WTC11 (cell line): Measurements from ENCODE around the gene NAMPT. TPM values are rescaled to one million over a fixed set of nuclear protein-coding genes. Genes with fewer than 3 reads are reported as not detected.

Experiments used
- ATAC-seq: fragments of 200-7000 bp; cut with Tn5 transposase; 2 replicates; pipeline ENCODE4 v1.10.0; 2021; ENCODE audit warnings: mild to moderate bottlenecking, moderate library complexity
- CTCF ChIA-PET: fragments of 300-600 bp; sonication (Branson Sonifier 250); formaldehyde crosslinking; loops from one replicate; lab custom pipeline; 2021; ENCODE audit warnings: antibody characterized with exemption; lab: Charles Lee
- POLR2A ChIA-PET: fragments of 350-600 bp; sonication (Branson Sonifier 250); formaldehyde crosslinking; loops from one replicate; lab custom pipeline; 2021; ENCODE audit warnings: antibody characterized with exemption; lab: Charles Lee
- DNase-seq: peaks from one replicate; pipeline ENCODE4 v3.0.0; 2021; ENCODE audit warnings: low spot score
- H3K27ac Mint-ChIP-seq: 2 replicates; pipeline ENCODE4 v1.8.0; 2021; ENCODE audit warnings: mixed read lengths
- H3K27me3 Mint-ChIP-seq: 2 replicates; pipeline ENCODE4 v1.8.0; 2021; ENCODE audit warnings: low read depth, mild to moderate bottlenecking, moderate library complexity, mixed read lengths
- H3K36me3 Mint-ChIP-seq: 2 replicates; pipeline ENCODE4 v1.8.0; 2021; ENCODE audit warnings: mixed read lengths
- H3K4me1 Mint-ChIP-seq: 2 replicates; pipeline ENCODE4 v1.8.0; 2022; ENCODE audit warnings: mixed read lengths
- H3K4me3 Mint-ChIP-seq: 2 replicates; pipeline ENCODE4 v1.8.0; 2021; ENCODE audit warnings: mild to moderate bottlenecking, moderate library complexity, mixed read lengths
- H3K9me3 Mint-ChIP-seq: 2 replicates; pipeline ENCODE4 v1.8.0; 2021; ENCODE audit warnings: mixed read lengths
- CREM ChIP-seq: sonication (generic); formaldehyde crosslinking; IDR thresholded peaks from 2 replicates; pipeline ENCODE4 v1.8.1; 2022; ENCODE audit warnings: mild to moderate bottlenecking, missing genetic modification reagents, moderate library complexity
- CTCF ChIP-seq: fragments of 200-600 bp; IDR thresholded peaks from 2 replicates; pipeline ENCODE4 v1.8.0; 2022; ENCODE audit warnings: antibody characterized with exemption
- ELF4 ChIP-seq: sonication (generic); formaldehyde crosslinking; IDR thresholded peaks from 2 replicates; pipeline ENCODE4 v1.8.1; 2022; ENCODE audit warnings: low read depth, mild to moderate bottlenecking, moderate library complexity, missing genetic modification reagents
- EMX1 ChIP-seq: fragments of 250-450 bp; sonication (Bioruptor Pico); IDR thresholded peaks from 2 replicates; pipeline ENCODE4 v1.8.0; 2021; ENCODE audit warnings: mild to moderate bottlenecking
- ESRRA ChIP-seq: sonication (generic); formaldehyde crosslinking; IDR thresholded peaks from 2 replicates; pipeline ENCODE4 v1.8.1; 2022; ENCODE audit warnings: mild to moderate bottlenecking, missing genetic modification reagents, borderline replicate concordance
- FOXJ3 ChIP-seq: sonication (generic); formaldehyde crosslinking; IDR thresholded peaks from 2 replicates; pipeline ENCODE4 v1.9.0; 2021; ENCODE audit warnings: missing genetic modification reagents, mild to moderate bottlenecking, borderline replicate concordance
- GTF2I ChIP-seq: fragments of 250-450 bp; sonication (Bioruptor Pico); conservative IDR thresholded peaks from 2 replicates; pipeline ENCODE4 v1.4.0; 2021; ENCODE audit warnings: mild to moderate bottlenecking
- IRF1 ChIP-seq: sonication (generic); formaldehyde crosslinking; IDR thresholded peaks from 2 replicates; pipeline ENCODE4 v1.8.0; 2023; ENCODE audit warnings: missing genetic modification reagents
- IRF2 ChIP-seq: sonication (generic); formaldehyde crosslinking; IDR thresholded peaks from 2 replicates; pipeline ENCODE4 v1.8.0; 2022; ENCODE audit warnings: low read depth, missing genetic modification reagents, borderline replicate concordance
- NFATC4 ChIP-seq: fragments of 250-450 bp; sonication (Bioruptor Pico); IDR thresholded peaks from 2 replicates; pipeline ENCODE4 v1.9.0; 2021; ENCODE audit warnings: mild to moderate bottlenecking
- RORB ChIP-seq: fragments of 250-450 bp; sonication (Bioruptor Pico); IDR thresholded peaks from 2 replicates; pipeline ENCODE4 v1.9.0; 2021; ENCODE audit warnings: mild to moderate bottlenecking
- SOX15 ChIP-seq: fragments of 250-450 bp; sonication (Bioruptor Pico); IDR thresholded peaks from 2 replicates; pipeline ENCODE4 v1.9.0; 2021; ENCODE audit warnings: mild to moderate bottlenecking
- TCF7 ChIP-seq: sonication (generic); formaldehyde crosslinking; IDR thresholded peaks from 2 replicates; pipeline ENCODE4 v1.8.0; 2022; ENCODE audit warnings: mild to moderate bottlenecking, low read depth, missing genetic modification reagents, moderate library complexity
- TEAD4 ChIP-seq: sonication (generic); formaldehyde crosslinking; IDR thresholded peaks from 2 replicates; pipeline ENCODE4 v1.8.0; 2022; ENCODE audit warnings: mild to moderate bottlenecking, missing genetic modification reagents
- TP53 ChIP-seq: sonication (generic); formaldehyde crosslinking; IDR thresholded peaks from 2 replicates; pipeline ENCODE4 v1.8.1; 2023; ENCODE audit warnings: mild to moderate bottlenecking, missing genetic modification reagents
- ZBTB21 ChIP-seq: sonication (generic); formaldehyde crosslinking; IDR thresholded peaks from 2 replicates; pipeline ENCODE4 v1.8.1; 2023; ENCODE audit warnings: mild to moderate bottlenecking, missing genetic modification reagents, borderline replicate concordance
- ZBTB43 ChIP-seq: sonication (generic); formaldehyde crosslinking; IDR thresholded peaks from 2 replicates; pipeline ENCODE4 v1.8.1; 2023; ENCODE audit warnings: mild to moderate bottlenecking, missing genetic modification reagents
- ZNF138 ChIP-seq: sonication (generic); formaldehyde crosslinking; conservative IDR thresholded peaks from 2 replicates; pipeline ENCODE4 v1.8.1; 2022; ENCODE audit warnings: mild to moderate bottlenecking, moderate library complexity, missing genetic modification reagents
- ZNF232 ChIP-seq: sonication (generic); formaldehyde crosslinking; IDR thresholded peaks from 2 replicates; pipeline ENCODE4 v1.8.0; 2022; ENCODE audit warnings: mild to moderate bottlenecking, missing genetic modification reagents
- ZNF396 ChIP-seq: fragments of 250-450 bp; sonication (Bioruptor Pico); IDR thresholded peaks from 2 replicates; pipeline ENCODE4 v1.8.0; 2021; ENCODE audit warnings: mild to moderate bottlenecking, moderate library complexity, borderline replicate concordance
- ZNF671 ChIP-seq: fragments of 250-450 bp; sonication (Bioruptor Pico); IDR thresholded peaks from 2 replicates; pipeline ENCODE4 v1.8.0; 2021; ENCODE audit warnings: mild to moderate bottlenecking
- total RNA-seq: library from RNA; stranded (reverse); gene quantifications from 3 replicates; pipeline ENCODE4 v1.2.3, GENCODE V29; 2021
- TF ChIP-seq, protein P1 (sequence below): sonication (generic); formaldehyde crosslinking; IDR thresholded peaks from 2 replicates; pipeline ENCODE4 v1.8.0; 2023; ENCODE audit warnings: mild to moderate bottlenecking, missing genetic modification reagents
- TF ChIP-seq, protein P2 (sequence below): fragments of 250-450 bp; sonication (Bioruptor Pico); IDR thresholded peaks from 2 replicates; pipeline ENCODE4 v1.8.0; 2021; ENCODE audit warnings: mild to moderate bottlenecking
- TF ChIP-seq, protein P3 (sequence below): fragments of 250-450 bp; sonication (Bioruptor Pico); IDR thresholded peaks from 2 replicates; pipeline ENCODE4 v2.1.2; 2022; ENCODE audit warnings: mild to moderate bottlenecking, moderate library complexity

Gene NAMPT
- total RNA-seq, 1 experiment from 2014 or later: 99.1 TPM

DNA sequence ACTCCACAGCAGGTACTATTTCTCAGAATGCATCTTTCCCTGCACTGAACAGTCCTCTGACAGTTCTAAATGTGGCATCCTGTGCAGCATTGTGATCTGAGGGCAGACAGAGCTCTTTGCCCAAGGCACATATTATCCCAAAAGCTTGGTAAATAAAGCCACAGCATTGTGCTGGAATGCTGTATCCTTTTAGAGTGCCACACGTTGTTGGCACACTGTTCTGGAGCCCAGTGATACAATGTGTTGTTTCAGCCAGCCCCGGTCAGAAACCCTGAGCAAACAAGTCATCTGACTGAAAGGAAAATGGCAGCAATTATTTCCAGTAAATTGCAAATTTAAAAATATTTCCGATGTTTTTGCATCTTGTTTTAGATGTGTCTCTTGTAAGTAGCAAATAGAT is 45.4 kb downstream of the NAMPT start (continued):
- TF ChIP-seq, protein P1, sequence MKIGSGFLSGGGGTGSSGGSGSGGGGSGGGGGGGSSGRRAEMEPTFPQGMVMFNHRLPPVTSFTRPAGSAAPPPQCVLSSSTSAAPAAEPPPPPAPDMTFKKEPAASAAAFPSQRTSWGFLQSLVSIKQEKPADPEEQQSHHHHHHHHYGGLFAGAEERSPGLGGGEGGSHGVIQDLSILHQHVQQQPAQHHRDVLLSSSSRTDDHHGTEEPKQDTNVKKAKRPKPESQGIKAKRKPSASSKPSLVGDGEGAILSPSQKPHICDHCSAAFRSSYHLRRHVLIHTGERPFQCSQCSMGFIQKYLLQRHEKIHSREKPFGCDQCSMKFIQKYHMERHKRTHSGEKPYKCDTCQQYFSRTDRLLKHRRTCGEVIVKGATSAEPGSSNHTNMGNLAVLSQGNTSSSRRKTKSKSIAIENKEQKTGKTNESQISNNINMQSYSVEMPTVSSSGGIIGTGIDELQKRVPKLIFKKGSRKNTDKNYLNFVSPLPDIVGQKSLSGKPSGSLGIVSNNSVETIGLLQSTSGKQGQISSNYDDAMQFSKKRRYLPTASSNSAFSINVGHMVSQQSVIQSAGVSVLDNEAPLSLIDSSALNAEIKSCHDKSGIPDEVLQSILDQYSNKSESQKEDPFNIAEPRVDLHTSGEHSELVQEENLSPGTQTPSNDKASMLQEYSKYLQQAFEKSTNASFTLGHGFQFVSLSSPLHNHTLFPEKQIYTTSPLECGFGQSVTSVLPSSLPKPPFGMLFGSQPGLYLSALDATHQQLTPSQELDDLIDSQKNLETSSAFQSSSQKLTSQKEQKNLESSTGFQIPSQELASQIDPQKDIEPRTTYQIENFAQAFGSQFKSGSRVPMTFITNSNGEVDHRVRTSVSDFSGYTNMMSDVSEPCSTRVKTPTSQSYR: no peak
- TF ChIP-seq RORB (CRISPR knock-in tag) (no peak), ELF4 (CRISPR knock-in tag) (no peak), ZNF138 (CRISPR knock-in tag) (no peak), ESRRA (CRISPR knock-in tag) (no peak), FOXJ3 (CRISPR knock-in tag) (no peak), ZNF396 (CRISPR knock-in tag) (no peak), ZNF671 (CRISPR knock-in tag) (no peak), TP53 (CRISPR knock-in tag) (no peak)

DNA sequence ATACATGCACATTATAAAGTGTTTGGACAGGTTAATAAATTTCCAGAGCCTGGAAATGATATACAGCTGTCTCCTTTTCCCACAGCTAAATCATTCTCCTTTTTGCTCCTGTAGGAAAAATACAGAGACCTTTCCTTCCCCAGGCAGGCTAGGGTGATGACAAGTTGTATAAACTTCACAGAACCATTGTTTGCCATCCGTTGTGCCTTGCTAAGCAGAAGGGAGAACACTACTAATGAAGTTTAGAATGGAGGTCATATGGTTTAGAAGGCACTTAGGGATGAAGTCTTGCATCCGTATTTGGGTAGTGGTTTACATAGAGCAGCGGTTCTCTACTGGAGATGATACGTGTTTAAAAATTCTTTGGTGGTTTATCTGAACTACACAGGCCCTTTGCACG is 46.0 kb downstream of the NAMPT start:
- H3K4me1 Mint-ChIP-seq: no peaks in the 10 kb centered on the region
- ChIA-PET POLR2A (no interaction called here), CTCF (no interaction called here)
- peaks cover under 1% of the 10 kb centered on the region for H3K9me3 Mint-ChIP-seq
- no peak overlapping the region for H3K27ac Mint-ChIP-seq
- H3K27me3 Mint-ChIP-seq: no peaks in the 10 kb centered on the region
- H3K4me3 Mint-ChIP-seq: no peak overlapping the region
- no peaks in the 10 kb centered on the region for H3K36me3 Mint-ChIP-seq
- DNase-seq: no peak
- TF ChIP-seq, protein P2, sequence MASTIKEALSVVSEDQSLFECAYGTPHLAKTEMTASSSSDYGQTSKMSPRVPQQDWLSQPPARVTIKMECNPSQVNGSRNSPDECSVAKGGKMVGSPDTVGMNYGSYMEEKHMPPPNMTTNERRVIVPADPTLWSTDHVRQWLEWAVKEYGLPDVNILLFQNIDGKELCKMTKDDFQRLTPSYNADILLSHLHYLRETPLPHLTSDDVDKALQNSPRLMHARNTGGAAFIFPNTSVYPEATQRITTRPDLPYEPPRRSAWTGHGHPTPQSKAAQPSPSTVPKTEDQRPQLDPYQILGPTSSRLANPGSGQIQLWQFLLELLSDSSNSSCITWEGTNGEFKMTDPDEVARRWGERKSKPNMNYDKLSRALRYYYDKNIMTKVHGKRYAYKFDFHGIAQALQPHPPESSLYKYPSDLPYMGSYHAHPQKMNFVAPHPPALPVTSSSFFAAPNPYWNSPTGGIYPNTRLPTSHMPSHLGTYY (CRISPR knock-in tag): no peak
- TF ChIP-seq EMX1 (CRISPR knock-in tag) (no peak), IRF1 (CRISPR knock-in tag) (no peak), GTF2I (CRISPR knock-in tag) (no peak), SOX15 (CRISPR knock-in tag) (no peak), IRF2 (CRISPR knock-in tag) (no peak), ZNF232 (CRISPR knock-in tag) (no peak), CREM (no peak), TEAD4 (CRISPR knock-in tag) (no peak), CTCF (no peak), ZBTB43 (CRISPR knock-in tag) (no peak), NFATC4 (CRISPR knock-in tag) (no peak), TCF7 (CRISPR knock-in tag) (no peak), ZBTB21 (CRISPR knock-in tag) (no peak), ZNF671 (CRISPR knock-in tag) (no peak)
- TF ChIP-seq, protein P3, sequence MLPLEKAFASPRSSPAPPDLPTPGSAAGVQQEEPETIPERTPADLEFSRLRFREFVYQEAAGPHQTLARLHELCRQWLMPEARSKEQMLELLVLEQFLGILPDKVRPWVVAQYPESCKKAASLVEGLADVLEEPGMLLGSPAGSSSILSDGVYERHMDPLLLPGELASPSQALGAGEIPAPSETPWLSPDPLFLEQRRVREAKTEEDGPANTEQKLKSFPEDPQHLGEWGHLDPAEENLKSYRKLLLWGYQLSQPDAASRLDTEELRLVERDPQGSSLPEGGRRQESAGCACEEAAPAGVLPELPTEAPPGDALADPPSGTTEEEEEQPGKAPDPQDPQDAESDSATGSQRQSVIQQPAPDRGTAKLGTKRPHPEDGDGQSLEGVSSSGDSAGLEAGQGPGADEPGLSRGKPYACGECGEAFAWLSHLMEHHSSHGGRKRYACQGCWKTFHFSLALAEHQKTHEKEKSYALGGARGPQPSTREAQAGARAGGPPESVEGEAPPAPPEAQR: no peak
- TF ChIP-seq, all 79 proteins: peak for 0
- ATAC-seq: no peak
